SU-DHL-6 (cell line): ENCODE data around the gene AJAP1.

Source experiments
- H2AFZ ChIP-seq: fragments of 200-600 bp; sonication (generic); 2 replicates; pipeline ENCODE4 v1.6.1; 2014; ENCODE audit warnings: low read depth, mild to moderate bottlenecking, moderate library complexity, mixed read lengths, antibody characterized with exemption, low read length; ENCODE audit not compliant: severe bottlenecking
- H3F3A ChIP-seq: fragments of 200-600 bp; shearing (Covaris generic); 2 replicates; pipeline ENCODE4 v1.6.0; 2016; ENCODE audit warnings: antibody characterized with exemption, mild to moderate bottlenecking; ENCODE audit not compliant: insufficient read depth
- H3K27ac ChIP-seq: fragments of 200-600 bp; sonication (generic); 2 replicates; pipeline ENCODE4 v1.5.1; 2016; ENCODE audit warnings: low read depth, mild to moderate bottlenecking, low read length, moderate library complexity, mixed read lengths
- H3K27me3 ChIP-seq: fragments of 200-600 bp; sonication (generic), shearing (Covaris generic); 2 replicates; pipeline ENCODE4 v1.6.0; 2014; ENCODE audit warnings: mild to moderate bottlenecking, low read length
- H3K36me3 ChIP-seq: fragments of 200-600 bp; sonication (generic); 2 replicates; pipeline ENCODE4 v1.6.1; 2014; ENCODE audit warnings: mild to moderate bottlenecking, low read length, mixed read lengths
- H3K4me2 ChIP-seq: fragments of 300-600, 200-600 bp; shearing (Covaris generic), sonication (generic); 2 replicates; pipeline ENCODE4 v1.6.0; 2014; ENCODE audit warnings: low read length, low read depth, mild to moderate bottlenecking; ENCODE audit not compliant: poor library complexity, severe bottlenecking
- H3K4me3 ChIP-seq: fragments of 200-600 bp; sonication (generic); 2 replicates; pipeline ENCODE4 v1.5.1; 2014; ENCODE audit warnings: antibody characterized with exemption, low read length, mild to moderate bottlenecking, mixed read lengths; ENCODE audit not compliant: insufficient read depth, poor library complexity, severe bottlenecking
- H3K79me2 ChIP-seq: fragments of 200-600 bp; sonication (generic); 2 replicates; pipeline ENCODE4 v1.6.1; 2014; ENCODE audit warnings: mild to moderate bottlenecking, low read length, moderate library complexity; ENCODE audit not compliant: insufficient read depth
- H3K9ac ChIP-seq: fragments of 200-600 bp; sonication (generic); 2 replicates; pipeline ENCODE4 v1.7.0; 2014; ENCODE audit warnings: mild to moderate bottlenecking, low read length
- H3K9me2 ChIP-seq: fragments of 200-600 bp; sonication (generic); replicated peaks from 2 replicates; pipeline ENCODE4 v1.6.1; 2014; ENCODE audit warnings: low read length; ENCODE audit not compliant: insufficient read depth
- H3K9me3 ChIP-seq: fragments of 200-600 bp; sonication (generic); 2 replicates; pipeline ENCODE4 v1.6.1; 2014; ENCODE audit warnings: low read length, mixed read lengths; ENCODE audit not compliant: insufficient read depth
- H4K20me1 ChIP-seq: fragments of 200-600 bp; sonication (generic); 2 replicates; pipeline ENCODE4 v1.6.1; 2014; ENCODE audit warnings: low read depth, mild to moderate bottlenecking, antibody characterized with exemption, low read length, moderate library complexity, mixed read lengths
- EZH2phosphoT487 ChIP-seq: fragments of 200-600 bp; sonication (generic), shearing (Covaris generic); conservative IDR thresholded peaks from 2 replicates; pipeline ENCODE4 v1.6.1; 2018; ENCODE audit warnings: mild to moderate bottlenecking, antibody characterized with exemption, low read length, moderate library complexity, mixed read lengths
- TF ChIP-seq, protein P1 (sequence below): fragments of 200-600 bp; sonication (generic); IDR thresholded peaks from one replicate; pipeline ENCODE4 v1.5.1; 2017; ENCODE audit warnings: antibody characterized with exemption, mild to moderate bottlenecking, low read length, moderate library complexity; ENCODE audit not compliant: insufficient read depth, poor library complexity, severe bottlenecking

Gene AJAP1

DNA sequence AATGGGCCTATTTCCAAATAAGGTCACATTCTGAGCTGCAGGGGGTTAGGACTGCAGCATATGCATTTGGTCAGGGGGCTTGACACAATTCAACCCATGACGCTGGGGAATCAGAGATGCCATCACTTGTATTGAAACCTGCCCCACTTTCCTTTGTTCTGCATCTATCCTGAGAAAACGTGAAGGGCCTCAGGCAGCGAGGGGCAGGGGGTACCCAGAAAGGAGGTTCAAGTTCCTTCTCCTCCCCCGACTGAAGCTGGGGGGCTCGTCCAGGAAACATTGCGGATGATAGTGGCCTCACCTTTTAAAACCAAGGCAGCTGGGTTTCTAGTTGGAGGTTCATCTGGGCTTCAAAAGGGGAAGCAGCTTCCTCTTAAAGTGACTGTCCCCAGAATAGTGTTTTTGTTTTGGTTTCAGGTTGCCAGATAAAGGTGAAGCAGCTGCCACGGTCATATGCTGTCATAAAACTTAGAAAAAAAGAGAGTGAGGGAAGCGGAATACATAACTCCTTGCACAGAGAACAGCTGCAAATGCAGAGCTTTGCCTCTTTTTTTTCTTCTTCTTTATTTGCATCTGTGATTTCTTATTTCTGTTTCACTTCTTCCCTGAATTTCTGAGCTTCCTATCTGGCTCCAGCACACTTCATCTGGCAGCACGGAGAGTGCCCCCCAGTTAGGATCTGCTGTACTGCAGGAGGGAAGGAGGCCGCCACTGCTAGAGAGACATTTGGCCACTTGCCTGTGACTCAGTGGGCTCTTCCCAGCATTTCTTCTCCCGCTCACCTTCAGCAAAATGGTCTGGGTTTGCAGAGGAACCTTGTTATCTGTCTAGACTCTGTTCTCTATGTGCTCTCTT is 142.0 kb downstream of the AJAP1 start:
- Histone ChIP-seq H3K9me2 (no peaks in the 10 kb centered on the region), H3K9ac (no peak overlapping the region), H3F3A (no peaks in the 10 kb centered on the region), H3K9me3 (no peaks in the 10 kb centered on the region), H3K36me3 (no peaks in the 10 kb centered on the region), H4K20me1 (no peaks in the 10 kb centered on the region), H3K4me2 (peak overlapping the region; percentile 20), H2AFZ (no peak overlapping the region), H3K27me3 (no peaks in the 10 kb centered on the region), H3K4me3 (no peak overlapping the region), H3K79me2 (no peaks in the 10 kb centered on the region), H3K27ac (no peak overlapping the region)
- TF ChIP-seq, protein P1, sequence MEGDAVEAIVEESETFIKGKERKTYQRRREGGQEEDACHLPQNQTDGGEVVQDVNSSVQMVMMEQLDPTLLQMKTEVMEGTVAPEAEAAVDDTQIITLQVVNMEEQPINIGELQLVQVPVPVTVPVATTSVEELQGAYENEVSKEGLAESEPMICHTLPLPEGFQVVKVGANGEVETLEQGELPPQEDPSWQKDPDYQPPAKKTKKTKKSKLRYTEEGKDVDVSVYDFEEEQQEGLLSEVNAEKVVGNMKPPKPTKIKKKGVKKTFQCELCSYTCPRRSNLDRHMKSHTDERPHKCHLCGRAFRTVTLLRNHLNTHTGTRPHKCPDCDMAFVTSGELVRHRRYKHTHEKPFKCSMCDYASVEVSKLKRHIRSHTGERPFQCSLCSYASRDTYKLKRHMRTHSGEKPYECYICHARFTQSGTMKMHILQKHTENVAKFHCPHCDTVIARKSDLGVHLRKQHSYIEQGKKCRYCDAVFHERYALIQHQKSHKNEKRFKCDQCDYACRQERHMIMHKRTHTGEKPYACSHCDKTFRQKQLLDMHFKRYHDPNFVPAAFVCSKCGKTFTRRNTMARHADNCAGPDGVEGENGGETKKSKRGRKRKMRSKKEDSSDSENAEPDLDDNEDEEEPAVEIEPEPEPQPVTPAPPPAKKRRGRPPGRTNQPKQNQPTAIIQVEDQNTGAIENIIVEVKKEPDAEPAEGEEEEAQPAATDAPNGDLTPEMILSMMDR, result no peak
- no peak for TF ChIP-seq EZH2phosphoT487

DNA sequence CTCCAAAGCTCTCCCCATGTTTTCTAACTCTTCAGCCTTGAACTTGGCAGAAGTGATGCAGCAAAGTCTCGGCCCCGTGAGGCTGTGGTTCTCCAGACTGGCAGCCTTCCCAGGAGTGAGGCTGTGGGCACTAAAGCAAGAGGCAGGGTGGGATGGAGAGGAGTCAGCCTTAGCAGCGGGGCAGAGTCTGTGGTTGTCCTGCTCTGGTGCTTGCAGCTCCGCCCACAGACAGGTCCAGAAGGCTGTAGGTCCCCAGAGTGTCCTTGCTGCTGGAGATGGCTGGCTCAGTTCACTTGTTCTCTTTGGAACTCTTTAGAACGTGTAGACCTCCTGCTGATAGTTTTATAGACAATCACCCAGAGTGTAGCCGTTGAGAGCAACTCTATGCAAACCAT is 142.6 kb downstream of the AJAP1 start:
- Histone ChIP-seq H2AFZ (no peak overlapping the region), H3K27ac (no peak overlapping the region), H3K36me3 (no peaks in the 10 kb centered on the region), H3K9me2 (no peaks in the 10 kb centered on the region), H3K4me2 (no peak overlapping the region), H4K20me1 (no peaks in the 10 kb centered on the region), H3K27me3 (no peaks in the 10 kb centered on the region), H3K4me3 (no peak overlapping the region), H3K79me2 (no peaks in the 10 kb centered on the region), H3F3A (no peaks in the 10 kb centered on the region), H3K9me3 (no peaks in the 10 kb centered on the region), H3K9ac (no peak overlapping the region)
- no peak for TF ChIP-seq EZH2phosphoT487
- TF ChIP-seq, protein P1, result no peak

DNA sequence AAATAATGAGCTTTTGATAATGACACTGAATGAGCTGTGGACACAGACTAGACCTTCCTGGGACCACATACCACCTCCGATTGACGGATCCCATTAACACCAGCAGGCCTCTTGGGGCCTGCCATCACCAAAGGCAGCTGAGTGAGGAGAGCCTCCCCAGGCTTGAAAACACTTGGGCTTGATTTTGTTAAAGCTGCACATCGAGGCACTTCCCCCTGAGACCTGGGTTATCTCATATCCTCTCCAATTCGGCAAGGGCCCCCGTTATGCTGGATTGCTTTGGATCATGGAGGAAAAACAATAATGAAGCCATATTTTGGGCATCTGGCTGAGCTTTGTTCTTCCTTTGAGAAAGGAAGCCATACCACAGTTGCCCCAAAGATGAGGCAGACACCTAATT is 143.0 kb downstream of the AJAP1 start:
- no peak overlapping the region for H3K27ac ChIP-seq
- H3K4me2 ChIP-seq, result no peak overlapping the region
- no peaks in the 10 kb centered on the region for H3K9me3 ChIP-seq
- no peaks in the 10 kb centered on the region for H3F3A ChIP-seq
- H3K27me3 ChIP-seq, result no peaks in the 10 kb centered on the region
- H3K4me3 ChIP-seq, result no peak overlapping the region
- no peak overlapping the region for H3K9ac ChIP-seq
- H4K20me1 ChIP-seq, result no peaks in the 10 kb centered on the region
- no peaks in the 10 kb centered on the region for H3K9me2 ChIP-seq
- H3K79me2 ChIP-seq, result no peaks in the 10 kb centered on the region
- H2AFZ ChIP-seq, result no peak overlapping the region
- H3K36me3 ChIP-seq, result no peaks in the 10 kb centered on the region
- TF ChIP-seq, protein P1, result no peak
- TF ChIP-seq EZH2phosphoT487, result no peak
